HUDEP-2 (cell line): ENCODE measurements around the gene JAKMIP2.
A peak's percentile ranks its signal among the peaks of the same experiment; 100 is the strongest.
"Not testable (repeated sequence)": the region's sequence is repeated elsewhere in the genome, so short reads cannot be mapped to it uniquely, and the experiment has no call there.

ENCODE experiments used
- DNase-seq, 76 experiments: peaks; one replicate each; lab custom pipeline; 2025; ENCODE audit not compliant: unreplicated experiment in 76 of 76; lab: John Stamatoyannopoulos, UW

Gene JAKMIP2

DNA sequence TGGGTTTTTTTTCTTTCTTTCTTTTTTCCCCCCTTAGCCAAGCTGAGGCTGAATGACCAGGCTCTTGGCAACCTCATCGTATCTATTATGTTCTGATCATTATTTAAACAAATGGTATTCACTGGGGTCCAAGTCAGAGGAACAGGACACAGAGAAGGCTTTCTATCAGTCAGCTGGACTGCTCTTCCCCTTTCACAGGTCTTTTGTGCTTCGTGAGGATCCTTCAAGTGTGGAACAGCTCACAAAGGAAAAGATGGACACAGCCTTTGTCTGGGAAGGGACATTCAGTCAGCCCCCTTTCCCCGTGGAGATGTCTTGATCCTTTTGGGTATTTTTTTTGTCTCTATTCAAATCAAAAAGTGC lies 218.4 kb downstream of the JAKMIP2 start:
- no peak for DNase-seq

DNA sequence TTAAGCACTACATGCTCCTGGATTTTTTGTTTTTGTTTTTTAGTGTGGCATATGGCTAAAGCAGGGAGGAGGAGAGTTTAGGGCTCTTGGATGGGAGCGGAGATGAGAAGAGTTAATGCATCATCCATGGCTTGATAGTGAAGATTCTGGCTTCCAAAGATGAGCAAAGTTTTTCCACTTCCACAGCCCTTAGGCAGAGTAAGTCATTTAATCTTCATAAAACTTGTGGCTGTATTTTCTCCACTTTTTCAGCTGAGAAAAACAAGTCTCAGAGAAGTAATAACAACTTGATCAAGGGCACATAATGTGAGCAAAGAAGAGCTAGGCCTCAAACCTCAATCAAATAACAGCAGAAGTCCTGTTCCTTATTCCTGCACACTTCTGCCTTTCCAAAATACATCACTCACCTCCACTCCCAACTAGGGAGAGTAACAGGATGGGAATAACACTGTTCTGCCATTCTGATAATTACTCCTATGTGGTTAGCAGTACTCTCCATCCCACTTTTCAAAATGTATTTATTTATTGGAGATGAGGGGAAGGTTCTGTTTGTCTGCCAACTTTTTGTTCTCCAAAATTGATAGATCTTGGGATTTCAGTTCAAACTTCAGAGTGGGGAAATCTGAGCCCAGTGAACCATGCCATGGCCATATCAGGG lies 218.9 kb downstream of the JAKMIP2 start:
- no peak for DNase-seq

DNA sequence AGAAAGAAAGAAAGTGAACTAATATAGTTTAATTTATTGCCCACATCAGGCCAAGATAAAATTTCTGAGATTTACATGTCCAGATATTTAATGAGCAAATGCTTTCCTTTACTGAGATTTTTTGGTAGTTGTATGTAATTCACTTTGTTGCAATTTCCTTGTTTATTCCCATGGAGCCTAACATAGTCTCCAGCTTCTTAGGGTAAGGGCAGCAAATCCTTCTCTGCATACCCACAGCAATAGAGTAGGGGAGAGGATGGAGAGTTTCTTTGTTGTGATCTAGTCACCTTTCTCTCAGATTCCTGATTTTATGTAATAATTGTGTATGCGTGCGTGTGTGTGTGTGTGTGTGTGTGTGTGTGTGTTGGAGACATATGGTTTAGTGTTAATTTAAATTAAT lies 221.1 kb downstream of the JAKMIP2 start:
- no peak for DNase-seq

DNA sequence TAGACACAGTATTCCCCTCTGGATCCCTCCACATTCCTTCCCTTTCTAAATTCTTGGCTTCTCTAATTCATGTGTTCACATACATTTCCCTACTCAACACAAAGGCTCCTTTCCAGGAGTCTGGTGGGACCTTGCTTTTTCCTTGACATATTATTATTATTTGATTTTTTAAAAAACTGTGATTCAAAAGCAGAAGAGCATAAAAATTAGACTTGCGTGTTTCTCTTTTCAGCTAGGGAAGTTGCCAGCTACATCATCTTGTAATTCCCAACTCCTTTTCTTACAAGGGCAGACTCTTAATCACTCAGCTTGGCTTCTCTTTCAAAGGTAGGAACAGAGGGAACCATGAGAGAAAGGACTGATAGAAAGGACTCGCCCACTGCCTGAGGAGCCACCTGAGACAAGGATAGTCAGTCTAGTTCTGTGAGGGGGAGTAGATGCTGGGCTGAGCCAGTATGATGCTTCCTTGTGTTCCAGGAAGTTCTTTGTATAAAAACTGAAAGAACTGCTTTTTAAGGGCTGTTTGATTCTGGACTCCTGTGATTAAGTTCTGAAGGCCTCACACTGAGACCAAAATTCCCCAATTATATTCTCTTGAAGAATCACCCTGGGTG lies 221.7 kb downstream of the JAKMIP2 start:
- no peak for DNase-seq

DNA sequence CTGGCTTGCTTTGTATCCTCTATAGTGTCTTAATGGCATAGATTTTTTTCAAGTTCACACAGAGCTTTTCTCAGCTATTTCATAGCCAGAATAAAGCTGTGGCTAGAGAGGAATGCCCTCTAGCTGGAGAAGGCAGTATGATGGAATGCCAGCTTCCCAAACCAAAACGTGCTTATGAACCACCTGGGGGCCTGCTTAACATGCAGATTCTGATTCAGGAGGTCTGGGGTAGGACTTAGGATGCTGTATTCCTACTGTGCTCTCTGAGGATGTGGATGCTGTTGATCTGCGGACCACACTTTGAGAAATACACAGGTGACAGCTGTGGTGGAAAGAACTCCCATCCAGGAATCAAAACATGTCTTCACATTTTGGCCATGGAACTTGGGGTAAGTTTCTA lies 222.8 kb downstream of the JAKMIP2 start:
- DNase-seq = no peak

DNA sequence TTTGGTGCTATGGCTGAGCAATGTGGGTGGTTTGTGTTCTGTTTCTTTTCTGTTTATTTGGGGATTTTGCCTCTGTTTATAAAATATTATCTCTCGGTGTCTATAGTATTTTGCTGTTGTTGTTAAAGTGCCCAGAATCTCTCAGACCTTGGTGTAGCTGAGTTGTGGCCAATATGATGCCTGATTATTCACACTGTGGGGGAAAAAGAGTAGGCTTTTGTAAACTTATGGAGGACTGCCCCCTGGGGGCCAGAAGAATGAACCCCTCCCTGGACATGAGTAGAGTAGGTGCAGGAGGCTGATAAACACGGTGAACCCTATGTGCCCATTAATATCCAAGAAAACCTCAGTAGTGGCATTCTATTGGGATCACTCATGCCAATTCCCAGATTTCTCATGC lies 223.7 kb downstream of the JAKMIP2 start:
- peak in 5 of 76 experiments; percentile 3 to 8 (median 5) for DNase-seq

DNA sequence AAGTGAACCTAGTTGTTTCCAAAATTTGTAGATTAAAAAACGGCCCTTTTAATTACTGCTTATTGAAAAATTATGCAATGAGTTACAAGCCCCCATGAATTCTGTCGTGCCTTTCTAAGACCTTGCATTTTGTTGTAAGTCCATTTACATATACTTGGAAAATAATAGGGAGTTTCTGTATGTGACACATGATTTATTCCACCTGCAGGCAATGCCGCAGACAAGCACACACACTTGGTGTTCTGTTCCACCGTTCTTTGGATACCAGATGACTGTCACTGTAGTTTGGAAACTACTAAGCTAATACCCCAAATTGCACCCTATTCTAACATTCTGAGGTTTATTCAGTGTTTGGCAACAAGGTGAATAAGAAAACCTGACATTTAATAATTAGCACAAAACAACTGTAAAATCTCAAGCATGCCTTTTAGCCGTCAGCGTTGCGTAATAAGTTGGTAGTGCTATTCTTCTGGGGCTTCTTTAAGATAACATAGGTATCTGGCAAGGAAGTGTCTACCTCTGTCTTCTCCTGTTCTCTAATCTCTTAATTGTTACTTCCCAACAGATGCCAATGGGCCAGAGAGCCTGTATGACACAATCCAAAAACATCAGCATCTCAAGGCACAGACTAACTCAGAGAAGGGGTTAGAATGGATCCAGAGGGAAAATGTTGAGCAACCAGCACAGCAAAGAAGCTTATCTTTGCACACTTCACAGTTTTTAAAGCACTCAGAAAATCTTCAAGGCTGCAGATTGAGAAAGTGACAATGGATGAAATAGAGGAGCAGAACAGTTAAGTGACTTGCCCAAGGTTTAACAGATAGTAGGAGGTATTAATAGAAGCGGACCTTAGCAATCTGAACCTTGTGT lies 224.4 kb downstream of the JAKMIP2 start:
- no peak for DNase-seq

DNA sequence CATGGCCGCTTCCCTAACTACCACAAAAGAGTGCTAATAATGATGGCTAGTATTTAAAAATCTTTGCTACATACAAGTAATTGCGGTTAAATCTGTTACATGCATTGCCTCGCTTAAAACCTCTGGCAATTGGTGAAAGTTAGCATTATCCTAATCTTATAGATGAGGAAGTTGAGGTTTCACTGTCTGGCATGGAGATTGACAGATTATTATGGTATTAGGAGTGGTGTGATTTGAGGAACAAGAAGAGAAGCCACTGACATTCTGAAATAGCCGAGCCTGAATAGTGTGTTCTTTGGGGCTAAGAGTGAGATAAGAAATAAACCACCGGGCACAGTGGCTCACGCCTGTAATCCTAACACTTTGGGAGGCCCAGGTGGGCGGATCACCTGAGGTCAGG lies 227.4 kb downstream of the JAKMIP2 start:
- no peak for DNase-seq

DNA sequence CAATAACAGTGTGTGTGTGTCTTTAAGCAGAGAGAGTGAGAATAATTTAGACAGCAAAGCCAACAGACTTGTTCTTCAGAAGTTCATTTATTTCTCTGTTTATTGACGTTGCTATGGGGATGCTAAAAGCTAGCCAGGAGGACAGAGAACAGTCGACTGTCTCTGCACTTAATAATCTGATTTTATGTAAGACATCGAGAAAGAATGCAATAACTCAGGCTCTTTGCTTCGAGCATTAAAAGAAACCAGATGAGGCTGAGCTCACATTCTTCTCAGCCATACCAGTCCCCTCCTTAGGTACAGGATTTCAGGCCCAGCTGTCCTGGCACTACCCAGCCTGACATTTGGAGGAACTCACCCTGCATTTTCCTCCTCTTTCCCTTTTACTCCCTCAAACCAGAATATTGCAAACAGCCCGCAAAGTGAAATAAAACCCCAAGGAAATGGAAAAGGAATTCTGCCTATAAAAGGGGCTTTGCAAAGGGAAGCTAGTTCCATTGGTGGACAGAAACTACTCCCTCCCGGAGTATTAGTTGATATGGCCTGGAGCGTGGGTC lies 228.2 kb downstream of the JAKMIP2 start:
- DNase-seq = no peak

DNA sequence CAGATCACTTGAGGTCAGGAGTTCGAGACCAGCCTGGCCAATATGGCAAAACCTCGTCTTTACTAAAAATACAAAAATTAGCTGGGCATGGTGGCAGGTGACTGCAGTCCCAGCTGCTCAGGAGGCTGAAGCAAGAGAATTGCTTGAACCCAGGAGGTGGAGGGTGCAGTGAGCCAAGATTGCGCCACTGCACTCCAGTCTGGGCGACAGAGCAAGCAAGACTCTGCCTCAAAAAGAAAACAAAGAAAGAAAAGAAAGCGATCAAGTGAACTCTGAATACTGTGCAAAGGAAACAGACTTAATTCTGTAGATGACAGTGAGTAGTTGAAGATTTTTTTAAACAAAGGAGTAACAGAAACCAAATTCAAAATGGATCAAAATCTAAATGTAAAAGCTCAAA lies 228.7 kb downstream of the JAKMIP2 start:
- not testable (repeated sequence) for DNase-seq

DNA sequence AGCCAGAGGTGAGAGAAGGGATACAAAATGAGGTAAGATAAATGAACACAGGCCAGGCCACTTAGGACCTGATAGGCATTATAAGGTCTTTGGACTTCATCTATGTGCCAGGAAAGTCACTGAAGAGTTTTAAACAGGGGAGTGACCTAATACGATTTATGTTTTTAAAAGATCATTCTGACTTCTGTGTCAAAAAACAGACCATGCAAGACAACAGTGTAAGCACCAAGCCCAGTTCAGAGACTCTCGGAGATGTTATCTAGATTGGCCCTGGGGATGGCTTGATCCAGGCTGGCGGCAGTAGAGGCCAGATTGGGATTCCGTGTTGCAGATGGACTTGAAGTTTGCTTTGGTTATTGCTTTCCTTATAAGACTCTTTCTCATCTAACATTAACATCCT lies 229.6 kb downstream of the JAKMIP2 start:
- no peak for DNase-seq

DNA sequence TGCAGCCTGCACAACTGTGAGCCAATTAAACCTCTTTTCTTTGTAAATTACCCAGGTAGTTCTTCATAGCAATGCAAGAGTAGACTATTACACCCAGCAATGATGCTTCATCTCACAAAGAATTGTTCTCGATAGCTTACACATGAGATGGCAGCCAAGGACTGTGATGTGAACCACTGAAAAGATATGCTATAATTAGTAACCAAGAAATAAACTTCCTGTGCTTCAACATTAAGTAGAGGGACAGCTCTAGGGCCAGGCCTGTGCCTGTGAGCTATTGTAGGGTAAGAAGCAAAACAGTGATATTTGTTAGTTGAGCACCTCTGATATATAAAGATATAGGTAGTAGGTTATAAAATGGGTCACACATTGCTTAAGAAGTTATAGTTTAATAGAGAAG lies 230.9 kb downstream of the JAKMIP2 start:
- DNase-seq = no peak

DNA sequence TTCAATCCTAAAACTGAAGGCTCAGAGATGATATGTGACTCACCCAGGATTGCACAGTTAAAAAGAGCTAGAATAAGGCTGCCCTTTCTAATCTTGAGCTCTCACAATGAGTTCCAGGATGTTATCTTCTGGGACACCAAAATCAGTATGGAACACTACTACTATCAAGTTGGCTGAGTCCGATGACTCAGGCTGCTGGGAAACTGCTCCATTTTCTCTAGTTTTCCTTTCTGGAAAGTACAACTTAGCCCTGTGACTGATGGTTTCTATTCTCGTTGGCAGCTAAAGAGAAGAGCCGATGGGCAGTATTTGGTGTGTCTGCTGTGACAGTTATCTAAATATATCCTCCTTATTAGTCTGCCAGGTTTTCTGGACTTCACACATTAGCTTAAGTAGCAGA lies 234.8 kb downstream of the JAKMIP2 start:
- no peak for DNase-seq

DNA sequence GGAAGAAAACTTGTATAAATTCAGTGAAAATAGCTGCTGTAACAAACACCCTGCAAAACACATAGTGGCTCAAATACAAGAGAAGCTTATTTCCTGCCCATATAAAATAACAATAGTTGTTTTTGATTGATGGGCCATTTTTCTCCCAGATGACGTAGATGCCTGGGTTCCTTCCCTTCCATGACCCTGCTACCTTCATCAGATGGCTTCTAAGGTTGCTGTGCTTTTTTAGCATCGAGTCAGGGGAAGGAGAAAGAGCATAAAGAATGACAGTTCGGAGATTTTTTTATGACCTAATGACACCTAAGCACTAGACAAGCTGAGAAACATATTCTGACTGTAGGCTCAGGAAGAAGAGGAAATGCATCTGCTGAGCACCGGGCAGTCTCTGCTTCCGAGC lies 238.0 kb downstream of the JAKMIP2 start:
- DNase-seq = no peak

DNA sequence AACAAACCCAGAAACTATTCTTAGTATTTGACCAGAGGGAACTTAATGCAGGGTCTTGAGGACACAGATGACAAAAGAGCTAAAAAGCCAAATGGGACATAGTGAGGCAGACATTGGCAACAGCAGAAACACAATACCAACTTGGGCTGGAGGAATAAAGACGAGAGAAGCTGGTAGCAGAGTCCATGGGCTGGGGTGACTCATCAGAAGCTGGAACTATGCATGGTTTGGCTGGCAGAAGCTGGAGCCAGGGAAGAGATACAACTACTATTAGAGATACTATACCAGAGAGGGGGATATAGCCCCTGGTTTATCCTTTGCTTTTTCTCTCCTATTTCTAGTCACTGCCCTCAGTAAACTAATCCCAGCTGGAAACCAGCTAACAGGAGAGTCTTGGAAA lies 243.5 kb downstream of the JAKMIP2 start:
- DNase-seq = no peak

DNA sequence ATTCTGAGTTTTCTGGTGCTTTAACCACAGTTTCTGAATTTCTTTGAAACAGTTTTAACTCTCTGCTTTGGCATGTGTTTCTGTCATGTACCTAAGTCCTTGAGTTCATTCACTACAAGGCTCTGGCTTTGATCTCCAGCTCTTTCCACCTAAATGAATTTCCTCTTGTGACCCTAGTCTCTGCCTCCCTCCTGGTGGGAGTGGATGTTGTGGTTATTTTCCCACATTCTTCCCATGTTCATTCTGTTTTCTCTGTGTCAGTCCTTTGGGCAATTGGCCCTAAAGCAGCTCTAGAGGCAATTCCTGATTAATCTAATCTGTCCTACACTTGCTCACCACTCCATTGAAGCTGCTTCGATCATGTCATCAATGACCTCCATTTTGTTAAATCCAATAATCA lies 244.3 kb downstream of the JAKMIP2 start:
- DNase-seq = no peak
